Activated CD4-positive, alpha-beta T cell treated with anti-CD3 and anti-CD28 coated beads, Interleukin-2, amount 50 U/mL, for 1 hour (primary cell): ENCODE results near the gene APOA4.
"Not testable (repeated sequence)": the region's sequence is repeated elsewhere in the genome, so short reads cannot be mapped to it uniquely, and the experiment has no call there.

Source experiments
- DNase-seq: peaks from one replicate; pipeline ENCODE4 v3.0.0-alpha.2; 2020

APOA4 gene

GRCh38 chr11:116829525-116830183, 6.5 kb upstream of the APOA4 start, which contains the start of gene APOC3:
TSS of gene APOC3 (plus strand) at chr11:116829907. CDS start at chr11:116830583, 676 bp downstream.
- no peak for DNase-seq

- no peak for DNase-seq
These were observed 5.8 kb upstream of the APOA4 start for GRCh38 chr11:116828632-116829524.

DNA sequence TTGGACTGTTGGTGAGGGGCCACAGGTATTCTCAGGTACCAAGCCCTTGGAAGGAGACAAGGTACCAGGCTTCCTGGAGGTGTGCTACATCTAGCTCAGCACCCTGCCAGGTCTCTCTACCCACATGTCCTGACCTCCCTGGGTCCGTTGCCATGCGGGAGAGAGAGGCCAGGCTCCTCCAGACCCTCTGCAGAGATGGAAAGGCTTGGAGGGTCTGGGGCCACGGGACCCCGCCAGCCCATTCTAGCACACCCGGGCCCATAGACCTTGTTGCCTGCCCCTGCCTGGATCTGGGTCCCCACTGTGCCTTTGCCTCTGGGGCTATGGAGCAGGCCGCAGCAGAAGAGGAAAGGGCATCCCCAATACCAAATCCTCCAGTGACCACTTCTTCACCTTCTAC, 4.4 kb upstream of the APOA4 start:
- DNase-seq, result no peak

GRCh38 chr11:116826751-116827431, 3.8 kb upstream of the APOA4 start:
- DNase-seq, result no peak

- no peak for DNase-seq
These were observed 3.0 kb upstream of the APOA4 start for GRCh38 chr11:116825854-116826750.

DNA sequence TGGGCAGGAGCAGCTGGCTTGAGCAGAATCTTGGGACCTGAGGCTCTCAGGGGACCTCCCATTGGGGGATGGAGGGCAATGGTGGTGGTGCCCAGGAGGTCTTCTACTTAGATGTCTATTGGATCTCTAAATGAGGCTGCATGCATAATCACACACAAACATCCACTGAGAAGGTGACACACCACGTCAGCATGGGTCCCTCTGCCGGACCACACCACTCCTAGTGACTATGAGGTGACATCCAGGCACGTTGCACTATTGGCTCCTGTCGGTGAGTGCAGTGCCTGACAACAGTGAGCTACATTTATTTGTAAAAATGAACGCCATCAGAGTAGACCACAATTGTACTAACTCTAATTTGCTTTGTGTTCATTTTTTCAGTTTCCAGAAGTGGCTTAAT, 2.3 kb upstream of the APOA4 start:
- no peak for DNase-seq

DNA sequence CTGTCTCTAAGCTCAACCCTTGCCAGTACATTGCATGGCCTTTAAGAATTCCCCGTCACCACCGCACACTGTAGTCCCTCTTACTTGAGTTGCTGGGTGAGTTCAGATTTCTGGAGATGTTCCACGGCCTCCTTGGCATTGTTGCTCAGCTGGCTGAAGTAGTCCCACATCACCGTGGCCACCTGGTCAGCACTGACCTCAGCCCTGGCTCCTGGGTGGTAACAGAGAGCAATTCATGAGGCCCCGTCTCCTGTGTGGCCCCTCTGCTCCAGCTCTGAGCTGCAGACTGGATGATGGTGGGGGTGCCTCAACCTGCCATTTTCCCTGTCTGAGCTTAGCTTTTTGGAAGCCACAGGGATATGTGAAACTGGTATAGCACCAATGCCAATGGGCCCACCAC, 529 bp downstream of the APOA4 start:
- no peak for DNase-seq

- no peak for DNase-seq
These were observed 1.8 kb downstream of the APOA4 start for GRCh38 chr11:116821050-116821918.

DNA sequence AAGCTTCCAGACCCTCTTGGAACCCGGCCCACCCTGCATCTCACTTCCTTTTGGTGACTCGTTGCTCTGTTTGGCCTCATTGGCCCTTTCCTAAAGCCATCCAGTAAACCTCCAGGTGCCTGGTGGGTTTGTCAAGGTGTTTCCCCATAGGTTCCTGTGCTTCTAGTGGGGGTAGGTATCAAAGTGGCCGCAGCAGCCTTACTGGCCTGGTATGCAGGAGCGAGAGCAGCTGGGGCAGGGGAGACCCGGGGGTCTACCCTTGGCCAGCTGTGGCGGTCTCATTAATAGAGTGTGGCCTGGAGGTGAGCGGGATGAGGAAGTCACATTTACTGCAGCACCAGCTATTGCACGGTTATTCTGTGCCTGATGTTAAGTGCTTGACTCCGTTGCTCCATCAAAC, 4.1 kb downstream of the APOA4 start:
- no peak for DNase-seq

- DNase-seq, result no peak
These were observed 8.6 kb downstream of the APOA4 start for GRCh38 chr11:116814502-116814901.

GRCh38 chr11:116813781-116814471, 9.2 kb downstream of the APOA4 start:
- no peak for DNase-seq

DNA sequence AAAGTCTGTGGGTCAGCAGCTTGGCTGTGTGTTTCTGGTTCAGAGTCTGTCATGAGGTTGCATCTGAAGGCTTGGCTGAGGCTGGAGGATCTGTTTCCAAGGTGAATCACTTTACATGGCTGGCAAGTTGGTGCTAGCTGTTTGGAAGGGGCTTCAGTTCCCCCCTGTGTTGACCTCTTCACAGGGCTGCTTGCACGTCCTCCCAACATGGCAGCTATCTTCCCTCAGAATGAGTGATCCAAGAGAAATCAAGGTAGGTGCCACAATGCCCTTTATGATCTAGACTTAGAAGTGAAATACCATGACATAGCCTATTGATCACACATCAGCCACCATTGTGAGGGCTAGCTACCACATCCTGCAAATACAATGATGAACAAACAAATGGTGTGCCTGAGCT, 9.9 kb downstream of the APOA4 start:
- no peak for DNase-seq

DNA sequence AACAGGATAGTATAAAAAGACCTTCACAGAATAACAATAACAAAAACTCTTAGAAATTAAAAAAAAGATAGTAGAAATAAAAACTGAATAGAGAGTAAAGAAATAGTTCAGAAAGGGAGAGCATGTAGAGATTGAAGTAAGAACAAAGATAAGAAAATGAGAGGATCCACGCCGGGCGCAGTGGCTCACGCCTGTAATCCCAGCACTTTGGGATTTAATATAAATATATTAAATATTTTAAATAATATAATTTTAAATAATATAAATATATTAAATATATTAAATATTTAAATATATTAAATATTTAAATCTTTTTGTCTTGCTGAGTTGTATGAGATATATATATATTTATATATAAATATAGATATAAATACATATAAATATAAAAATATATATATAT, 11.0 kb downstream of the APOA4 start:
- DNase-seq, result no peak

DNA sequence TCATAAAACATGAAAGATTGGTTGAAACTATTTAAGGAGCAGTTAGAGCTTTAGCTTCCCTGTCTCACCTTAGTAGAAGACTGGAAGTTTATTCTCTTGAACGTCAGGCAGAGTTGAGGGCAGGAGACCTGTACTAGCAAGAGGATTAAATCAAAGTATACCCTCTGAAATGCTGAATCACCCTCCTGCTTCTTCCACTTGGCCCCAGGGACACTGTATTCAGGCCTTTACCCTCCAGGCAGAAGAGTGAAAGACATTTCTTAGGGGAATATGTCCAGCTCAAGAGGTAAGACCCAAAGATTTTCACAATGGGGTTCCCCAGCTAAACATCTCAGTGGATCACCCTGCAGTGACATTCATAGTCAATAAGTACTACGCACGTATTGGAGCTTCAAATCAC, 11.9 kb downstream of the APOA4 start:
- DNase-seq, result no peak

DNA sequence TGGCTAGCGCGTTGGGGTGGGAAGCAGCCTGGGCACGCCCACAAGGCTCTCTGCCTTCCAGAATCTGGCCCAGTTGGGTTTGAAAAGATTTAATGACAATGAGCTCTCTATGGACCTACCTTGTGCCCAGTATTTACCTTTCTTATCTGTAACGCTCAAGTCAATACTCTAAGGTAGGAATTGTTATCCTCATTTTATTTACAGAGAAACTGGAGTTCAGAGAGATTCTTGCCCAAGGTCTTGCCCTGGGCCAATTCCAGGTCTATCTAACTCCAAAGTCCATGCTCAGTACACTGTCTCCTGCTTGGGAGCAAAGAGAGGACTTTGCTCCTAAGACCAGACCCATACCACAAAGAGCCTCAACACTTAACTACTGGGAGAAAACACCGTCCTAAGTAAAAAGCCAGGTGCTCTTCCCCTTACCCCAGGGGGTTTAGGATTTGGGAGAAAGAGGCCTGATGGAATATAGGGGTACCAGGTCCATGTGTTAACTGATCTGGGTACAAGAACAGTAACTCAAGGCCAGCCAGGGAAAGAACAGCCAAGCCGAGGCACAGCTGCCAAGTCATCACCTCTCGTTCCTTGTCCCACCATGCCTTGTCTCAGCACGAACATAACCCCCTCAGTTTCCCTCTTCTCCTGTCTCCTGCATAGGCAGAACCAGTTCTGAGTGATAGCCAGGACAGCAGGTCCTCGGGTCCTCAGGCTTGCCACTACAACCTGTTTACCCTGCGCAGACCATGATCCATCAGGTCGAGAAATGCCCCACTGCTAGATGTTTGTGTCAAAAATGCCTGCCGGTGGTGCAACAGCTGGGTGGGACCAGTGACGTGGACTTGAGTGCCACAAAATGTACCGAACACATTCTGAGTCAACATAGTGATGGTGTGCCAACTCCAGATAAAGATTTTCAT, 14.6 kb downstream of the APOA4 start:
- no peak for DNase-seq

DNA sequence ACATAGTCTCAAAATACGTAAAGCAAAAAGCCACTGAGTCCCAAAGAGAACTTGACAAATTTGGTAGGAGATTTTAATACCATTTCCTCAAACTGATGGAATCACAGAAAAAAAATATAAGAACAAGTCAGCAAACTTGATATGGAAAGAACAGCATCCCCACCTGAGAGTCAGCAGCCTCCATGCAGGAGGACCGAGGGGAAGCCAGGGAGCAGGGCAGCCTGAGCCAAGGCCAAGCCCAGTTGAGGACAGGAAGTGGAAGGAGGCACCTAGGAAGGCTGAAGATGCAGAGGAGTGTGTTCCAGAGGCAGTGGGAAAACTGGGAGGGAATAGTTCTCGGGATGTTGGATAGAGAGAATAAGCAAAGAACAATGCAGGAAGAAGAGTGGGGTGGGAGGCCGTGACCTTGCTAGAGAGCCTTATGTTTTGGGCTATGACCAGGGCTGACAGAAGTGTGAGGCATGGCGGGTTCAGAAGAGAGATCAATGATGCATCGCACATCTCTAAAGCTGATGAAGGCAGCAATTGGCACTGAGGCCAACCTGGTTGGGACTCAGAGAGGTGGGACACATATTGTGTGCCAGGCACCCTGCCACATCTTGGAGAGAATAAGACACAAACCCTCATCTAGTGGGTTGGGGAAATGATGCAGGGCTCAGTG, 15.4 kb downstream of the APOA4 start:
- no peak for DNase-seq

DNA sequence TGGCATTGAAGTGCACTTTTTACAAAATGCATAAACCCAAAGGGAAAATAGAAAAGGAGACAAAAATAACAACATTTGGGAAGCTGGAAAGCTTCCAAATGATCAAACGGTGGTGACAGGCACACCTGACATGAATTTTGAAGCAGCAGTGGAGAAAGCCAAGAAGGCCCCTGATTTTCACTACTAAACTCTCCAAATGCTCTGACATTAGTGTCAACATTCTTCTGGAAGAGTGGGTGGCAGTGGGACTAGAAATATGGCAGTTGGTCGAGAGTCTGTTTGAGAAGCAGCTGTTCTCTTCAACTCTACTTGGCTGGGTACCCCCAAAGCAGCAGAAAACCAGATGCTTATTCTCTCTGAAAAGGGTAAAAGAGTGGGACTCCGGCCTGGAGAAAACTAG, 19.1 kb downstream of the APOA4 start:
- DNase-seq, result no peak

DNA sequence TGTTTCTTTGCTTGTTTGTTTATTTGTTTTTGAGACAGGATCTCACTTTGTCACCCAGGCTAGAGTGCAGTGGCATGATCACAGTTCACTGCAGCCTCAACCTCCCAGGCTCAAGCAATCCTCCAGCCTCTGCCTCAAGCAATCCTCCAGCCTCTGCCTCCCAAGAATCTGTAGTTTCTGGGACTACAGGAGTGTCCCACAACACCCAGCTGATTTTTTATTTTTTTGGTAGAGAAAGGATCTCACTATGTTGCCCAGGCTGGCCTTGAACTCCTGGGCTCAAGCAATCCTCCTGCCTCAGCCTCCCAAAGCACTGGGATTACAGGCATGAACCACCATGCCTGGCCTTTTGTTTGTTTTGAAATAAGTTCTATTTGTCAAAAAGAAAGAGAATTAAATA, 21.4 kb downstream of the APOA4 start:
- not testable (repeated sequence) for DNase-seq

- DNase-seq, result no peak
These were observed 22.5 kb downstream of the APOA4 start for GRCh38 chr11:116800610-116801009.
